Epithelial cell of proximal tubule (primary cell): Measurements from ENCODE around the gene ZNF280B. TPM values are rescaled to one million over a fixed set of nuclear protein-coding genes. Genes with fewer than 3 reads are reported as not detected.
"Not testable (repeated sequence)": the region's sequence is repeated elsewhere in the genome, so short reads cannot be mapped to it uniquely, and the experiment has no call there.

Source experiments
- DNase-seq: peaks from one replicate; pipeline ENCODE4 v3.0.0-alpha.2; 2011; ENCODE audit warnings: low read depth
- H3K4me3 ChIP-seq: 2 replicates; pipeline ENCODE4 v1.5.1; 2011; ENCODE audit warnings: low read depth, mild to moderate bottlenecking, low read length
- total RNA-seq: library from RNA; depleted of rRNA; stranded (reverse); fragments of >200 nt; gene quantifications from 2 replicates; pipeline ENCODE4 v1.2.3, GENCODE V29; 2015
- TF ChIP-seq, protein P1 (sequence below): conservative IDR thresholded peaks from 2 replicates; pipeline ENCODE4 v1.5.1; 2012; ENCODE audit warnings: low read depth, mild to moderate bottlenecking, low read length

Gene ZNF280B
- total RNA-seq, 1 donor from 2014 or later, result 2.4 TPM

DNA sequence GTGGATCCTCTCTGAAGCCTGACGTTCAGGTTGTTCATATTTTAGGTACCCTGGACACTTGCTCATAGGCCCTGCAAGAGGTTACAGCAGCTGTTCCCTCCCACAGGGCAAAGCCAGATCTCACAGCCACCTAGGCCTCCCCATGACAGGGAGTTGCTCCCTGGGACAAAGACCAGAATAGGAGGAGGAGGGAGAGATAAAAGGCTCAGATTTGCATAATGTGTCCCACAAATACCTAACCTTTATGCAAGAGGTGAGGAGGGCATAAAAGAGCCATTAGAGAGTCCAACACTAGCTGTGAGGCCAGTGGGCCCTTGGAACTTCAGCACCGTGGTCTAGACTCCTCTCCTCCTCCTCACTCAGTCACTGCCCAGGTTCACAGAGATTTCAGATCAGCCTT is 33.8 kb downstream of the ZNF280B start:
- no peak overlapping the region for H3K4me3 ChIP-seq
- TF ChIP-seq, protein P1, sequence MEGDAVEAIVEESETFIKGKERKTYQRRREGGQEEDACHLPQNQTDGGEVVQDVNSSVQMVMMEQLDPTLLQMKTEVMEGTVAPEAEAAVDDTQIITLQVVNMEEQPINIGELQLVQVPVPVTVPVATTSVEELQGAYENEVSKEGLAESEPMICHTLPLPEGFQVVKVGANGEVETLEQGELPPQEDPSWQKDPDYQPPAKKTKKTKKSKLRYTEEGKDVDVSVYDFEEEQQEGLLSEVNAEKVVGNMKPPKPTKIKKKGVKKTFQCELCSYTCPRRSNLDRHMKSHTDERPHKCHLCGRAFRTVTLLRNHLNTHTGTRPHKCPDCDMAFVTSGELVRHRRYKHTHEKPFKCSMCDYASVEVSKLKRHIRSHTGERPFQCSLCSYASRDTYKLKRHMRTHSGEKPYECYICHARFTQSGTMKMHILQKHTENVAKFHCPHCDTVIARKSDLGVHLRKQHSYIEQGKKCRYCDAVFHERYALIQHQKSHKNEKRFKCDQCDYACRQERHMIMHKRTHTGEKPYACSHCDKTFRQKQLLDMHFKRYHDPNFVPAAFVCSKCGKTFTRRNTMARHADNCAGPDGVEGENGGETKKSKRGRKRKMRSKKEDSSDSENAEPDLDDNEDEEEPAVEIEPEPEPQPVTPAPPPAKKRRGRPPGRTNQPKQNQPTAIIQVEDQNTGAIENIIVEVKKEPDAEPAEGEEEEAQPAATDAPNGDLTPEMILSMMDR, result no peak
- DNase-seq, result no peak

DNA sequence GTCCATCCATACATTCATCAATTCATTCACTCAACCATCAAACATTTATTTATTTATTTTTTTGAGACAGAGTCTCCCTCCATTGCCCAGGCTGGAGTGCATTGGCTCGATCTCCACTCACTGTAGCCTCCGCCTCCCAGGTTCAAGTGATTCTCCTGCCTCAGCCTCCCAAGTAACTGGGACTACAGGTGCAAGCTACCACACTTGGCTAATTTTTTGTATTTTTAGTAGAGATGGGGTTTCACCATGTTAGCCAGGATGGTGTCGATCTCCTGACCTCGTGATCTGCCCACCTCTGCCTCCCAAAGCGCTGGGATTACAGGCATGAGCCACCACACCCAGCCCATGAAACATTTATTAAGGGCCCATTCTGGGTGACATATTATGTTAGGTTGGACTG is 37.4 kb downstream of the ZNF280B start:
- not testable (repeated sequence) for DNase-seq

DNA sequence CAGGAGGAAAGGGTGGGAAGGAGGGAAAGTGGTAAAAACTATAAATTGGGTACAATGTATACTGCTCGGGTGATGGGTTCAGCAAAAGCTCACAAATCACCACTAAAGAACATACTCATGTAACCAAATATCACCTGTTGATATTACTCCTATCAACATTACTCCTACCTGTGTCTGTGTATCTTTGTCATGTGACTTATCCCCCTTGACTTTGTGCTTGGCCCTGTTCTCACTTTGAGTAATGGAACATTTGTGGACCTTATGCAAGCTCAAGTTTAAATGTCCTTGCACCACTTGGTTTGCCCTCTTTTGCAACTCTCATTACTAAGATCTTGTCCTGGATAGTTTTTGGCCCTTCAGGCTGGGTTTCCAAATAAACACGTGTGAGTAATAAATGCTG is 39.0 kb downstream of the ZNF280B start:
- H3K4me3 ChIP-seq, result no peak overlapping the region
- TF ChIP-seq, protein P1, result no peak
- no peak for DNase-seq

More for the DNA sequence above, 37.4 kb downstream of the ZNF280B start:
- H3K4me3 ChIP-seq, result not testable (repeated sequence)

DNA sequence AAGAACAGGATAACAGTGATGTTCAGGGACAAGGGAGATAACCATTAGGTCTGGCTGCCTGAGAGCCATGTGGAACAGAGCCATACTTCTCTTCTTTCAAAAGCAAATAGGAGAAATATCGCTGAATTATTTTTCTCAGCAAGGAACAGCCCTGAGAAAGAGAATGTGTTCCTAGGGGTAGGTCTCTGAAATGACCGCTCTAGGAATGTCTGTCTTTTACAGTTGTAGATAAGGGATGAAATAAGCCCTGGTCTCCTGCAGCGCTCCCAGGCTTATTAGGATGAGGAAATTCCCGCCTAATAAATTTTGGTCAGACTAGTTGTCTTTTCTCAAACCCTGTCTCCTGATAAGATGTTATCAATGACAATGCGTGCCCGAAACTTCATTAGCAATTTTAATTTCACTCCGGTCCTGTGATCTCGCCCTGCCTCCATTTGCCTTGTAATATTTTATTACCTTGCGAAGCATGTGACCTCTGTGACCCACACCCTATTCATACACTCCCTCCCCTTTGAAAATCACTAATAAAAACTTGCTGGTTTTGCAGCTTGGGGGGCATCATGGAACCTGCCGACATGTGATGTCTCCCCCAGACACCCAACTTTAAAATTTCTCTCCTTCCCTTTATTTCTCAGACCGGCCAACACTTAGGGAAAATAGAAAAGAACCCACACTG is 39.6 kb downstream of the ZNF280B start:
- not testable (repeated sequence) for DNase-seq, H3K4me3 ChIP-seq

DNA sequence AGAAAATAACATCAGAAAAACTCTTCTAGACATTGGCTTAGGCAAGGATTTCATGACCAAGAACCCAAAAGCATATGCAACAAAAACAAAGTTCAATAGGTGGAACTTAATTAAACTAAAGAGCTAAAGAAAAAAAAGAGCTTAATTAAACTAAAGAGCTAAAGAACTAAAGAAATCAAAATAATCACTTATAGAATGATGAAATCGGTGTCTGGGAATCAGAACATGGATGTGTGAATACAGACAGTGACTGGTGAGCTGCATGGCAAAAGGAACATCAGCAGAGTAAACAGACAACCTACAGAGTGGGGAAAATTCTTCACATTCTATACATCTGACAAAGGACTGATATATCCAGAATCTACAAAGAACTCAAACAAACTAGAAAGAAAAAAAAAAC is 41.4 kb downstream of the ZNF280B start:
- TF ChIP-seq, protein P1, result no peak
- no peak overlapping the region for H3K4me3 ChIP-seq
- DNase-seq, result no peak

DNA sequence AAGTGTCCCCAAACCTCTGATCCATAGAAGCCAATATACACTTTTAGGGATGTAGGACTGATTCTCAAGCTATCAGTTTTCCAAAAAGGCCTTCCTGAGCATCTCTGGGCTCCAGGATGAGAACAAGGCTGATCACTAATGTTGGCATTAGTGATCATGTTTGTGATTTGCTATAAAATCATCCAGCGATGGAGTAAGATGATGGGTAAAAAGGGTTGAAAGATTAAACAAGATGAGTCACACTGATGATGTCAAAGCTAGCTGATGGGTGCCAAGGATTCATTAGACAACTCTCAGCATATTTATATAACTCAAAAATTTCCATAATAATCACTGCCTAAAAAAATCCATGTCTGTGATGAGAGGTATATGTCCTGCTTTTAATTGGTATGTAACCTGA is 42.8 kb downstream of the ZNF280B start:
- no peak for DNase-seq
- TF ChIP-seq, protein P1, result no peak
- no peak overlapping the region for H3K4me3 ChIP-seq

DNA sequence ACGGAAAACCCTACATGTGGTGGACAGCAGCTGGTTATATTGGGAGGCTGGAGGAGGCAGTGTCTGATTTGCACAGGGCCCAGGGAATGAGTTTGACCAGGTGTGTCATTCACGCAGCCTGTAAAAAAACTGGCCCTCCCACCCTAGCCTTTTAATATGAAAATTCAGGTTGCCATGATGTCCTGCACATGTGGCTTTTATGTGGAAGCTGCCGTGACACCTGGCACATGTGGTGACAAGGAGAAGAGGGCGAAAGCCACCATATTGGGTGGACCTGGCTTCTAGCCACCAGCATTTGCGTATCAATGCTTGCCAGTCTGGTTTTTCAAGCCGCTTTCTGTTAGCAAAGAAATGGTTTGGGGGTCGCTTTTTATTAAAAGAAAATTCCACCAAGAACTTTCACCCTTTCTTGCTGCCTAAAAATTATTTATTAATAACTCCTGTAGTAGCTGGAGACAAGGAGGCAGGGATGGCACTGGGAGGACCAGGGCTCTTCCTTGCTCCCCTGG is 43.4 kb downstream of the ZNF280B start:
- no peak overlapping the region for H3K4me3 ChIP-seq
- DNase-seq, result no peak
- TF ChIP-seq, protein P1, result no peak

DNA sequence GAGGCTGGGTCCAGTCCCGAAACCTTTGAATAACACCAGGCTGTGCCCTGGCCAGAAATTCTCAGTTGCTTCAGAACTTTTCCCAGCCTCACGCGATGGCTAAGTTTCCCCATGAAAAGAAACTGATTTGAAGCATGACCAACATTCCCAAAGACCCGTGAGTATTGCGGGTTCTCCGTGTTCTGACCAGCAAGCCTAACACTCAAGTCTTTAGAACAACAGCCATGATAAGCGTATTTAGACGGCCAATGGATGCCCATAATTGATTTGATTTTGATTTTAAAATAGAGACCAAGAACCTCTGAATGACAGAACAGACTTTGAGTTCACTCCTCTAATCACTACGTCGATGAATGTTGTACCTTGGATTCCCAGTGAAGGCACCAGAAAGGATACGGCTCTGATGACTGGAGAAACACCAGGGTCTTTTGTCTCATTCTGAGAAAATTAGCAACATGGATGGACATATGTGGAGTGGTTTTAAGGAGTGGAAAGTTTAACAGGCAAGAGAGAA is 43.9 kb downstream of the ZNF280B start:
- TF ChIP-seq, protein P1, result no peak
- no peak for DNase-seq
- H3K4me3 ChIP-seq, result no peak overlapping the region
